ENCODE results near the gene R3HDM2.

Gene R3HDM2

GRCh38 chr12:57262126-57262822 lies 168.6 kb downstream of the R3HDM2 start:
- peaks cover 3% of the 10 kb centered on the region for H3K4me1 ChIP-seq (ENCODE audit: control insufficient read depth, insufficient read depth, low read length)
- peaks cover 7% of the 10 kb centered on the region for H3K36me3 ChIP-seq (ENCODE audit: control insufficient read depth, insufficient read depth, low read length)
- no peak overlapping the region for H3K9ac ChIP-seq (ENCODE audit: low read depth, low read length)
- no peak overlapping the region for H3K4me3 ChIP-seq (ENCODE audit: low read depth, low read length)
- no peaks in the 10 kb centered on the region for H3K9me3 ChIP-seq (ENCODE audit: control insufficient read depth, insufficient read depth, low read length)
- H3K27me3 ChIP-seq (ENCODE audit: control insufficient read depth, insufficient read depth, low read length): no peaks in the 10 kb centered on the region

GRCh38 chr12:57261428-57261865 lies 169.4 kb downstream of the R3HDM2 start:
- Histone ChIP-seq H3K36me3 (ENCODE audit: control insufficient read depth, insufficient read depth, low read length) (peaks cover 7% of the 10 kb centered on the region), H3K27me3 (ENCODE audit: control insufficient read depth, insufficient read depth, low read length) (no peaks in the 10 kb centered on the region), H3K4me3 (ENCODE audit: low read depth, low read length) (no peak overlapping the region), H3K4me1 (ENCODE audit: control insufficient read depth, insufficient read depth, low read length) (peaks cover 3% of the 10 kb centered on the region), H3K9me3 (ENCODE audit: control insufficient read depth, insufficient read depth, low read length) (no peaks in the 10 kb centered on the region), H3K9ac (ENCODE audit: low read depth, low read length) (no peak overlapping the region)

- no peak overlapping the region for H3K9ac ChIP-seq (ENCODE audit: low read depth, low read length)
- H3K36me3 ChIP-seq (ENCODE audit: control insufficient read depth, insufficient read depth, low read length): peaks cover 18% of the 10 kb centered on the region
- no peaks in the 10 kb centered on the region for H3K27me3 ChIP-seq (ENCODE audit: control insufficient read depth, insufficient read depth, low read length)
- peaks cover 3% of the 10 kb centered on the region for H3K4me1 ChIP-seq (ENCODE audit: control insufficient read depth, insufficient read depth, low read length)
- no peak overlapping the region for H3K4me3 ChIP-seq (ENCODE audit: low read depth, low read length)
- no peaks in the 10 kb centered on the region for H3K9me3 ChIP-seq (ENCODE audit: control insufficient read depth, insufficient read depth, low read length)
Measured at GRCh38 chr12:57260366-57260765, 170.5 kb downstream of the R3HDM2 start.

GRCh38 chr12:57258977-57259970 lies 171.6 kb downstream of the R3HDM2 start:
- no peak overlapping the region for H3K4me3 ChIP-seq (ENCODE audit: low read depth, low read length)
- no peaks in the 10 kb centered on the region for H3K9me3 ChIP-seq (ENCODE audit: control insufficient read depth, insufficient read depth, low read length)
- peaks cover 18% of the 10 kb centered on the region for H3K36me3 ChIP-seq (ENCODE audit: control insufficient read depth, insufficient read depth, low read length)
- no peak overlapping the region for H3K9ac ChIP-seq (ENCODE audit: low read depth, low read length)
- peaks cover 3% of the 10 kb centered on the region for H3K4me1 ChIP-seq (ENCODE audit: control insufficient read depth, insufficient read depth, low read length)
- H3K27me3 ChIP-seq (ENCODE audit: control insufficient read depth, insufficient read depth, low read length): no peaks in the 10 kb centered on the region

- Histone ChIP-seq H3K9ac (ENCODE audit: low read depth, low read length) (no peak overlapping the region), H3K36me3 (ENCODE audit: control insufficient read depth, insufficient read depth, low read length) (peaks cover 18% of the 10 kb centered on the region), H3K27me3 (ENCODE audit: control insufficient read depth, insufficient read depth, low read length) (no peaks in the 10 kb centered on the region), H3K4me3 (ENCODE audit: low read depth, low read length) (no peak overlapping the region), H3K4me1 (ENCODE audit: control insufficient read depth, insufficient read depth, low read length) (peaks cover 2% of the 10 kb centered on the region), H3K9me3 (ENCODE audit: control insufficient read depth, insufficient read depth, low read length) (no peaks in the 10 kb centered on the region)
Measured at GRCh38 chr12:57255916-57256315, 174.9 kb downstream of the R3HDM2 start.

- H3K36me3 ChIP-seq (ENCODE audit: control insufficient read depth, insufficient read depth, low read length): peaks cover 18% of the 10 kb centered on the region
- H3K9me3 ChIP-seq (ENCODE audit: control insufficient read depth, insufficient read depth, low read length): no peaks in the 10 kb centered on the region
- H3K9ac ChIP-seq (ENCODE audit: low read depth, low read length): no peak overlapping the region
- H3K4me1 ChIP-seq (ENCODE audit: control insufficient read depth, insufficient read depth, low read length): peaks cover 9% of the 10 kb centered on the region
- H3K4me3 ChIP-seq (ENCODE audit: low read depth, low read length): no peak overlapping the region
- no peaks in the 10 kb centered on the region for H3K27me3 ChIP-seq (ENCODE audit: control insufficient read depth, insufficient read depth, low read length)
Measured at GRCh38 chr12:57254506-57255280, 176.2 kb downstream of the R3HDM2 start.

GRCh38 chr12:57250956-57251355 lies 179.9 kb downstream of the R3HDM2 start, which contains the start of gene STAC3:
STAC3 (minus strand) TSS chr12:57251187; CDS start chr12:57249636, 1,551 bp downstream.
- Histone ChIP-seq H3K9me3 (ENCODE audit: control insufficient read depth, insufficient read depth, low read length) (no peaks in the 10 kb centered on the region), H3K4me1 (ENCODE audit: control insufficient read depth, insufficient read depth, low read length) (peaks cover 28% of the 10 kb centered on the region), H3K36me3 (ENCODE audit: control insufficient read depth, insufficient read depth, low read length) (peaks cover 7% of the 10 kb centered on the region), H3K4me3 (ENCODE audit: low read depth, low read length) (no peak within 1 kb of the TSS), H3K9ac (ENCODE audit: low read depth, low read length) (no peak within 1 kb of the TSS), H3K27me3 (ENCODE audit: control insufficient read depth, insufficient read depth, low read length) (no peaks in the 10 kb centered on the region)

- Histone ChIP-seq H3K36me3 (ENCODE audit: control insufficient read depth, insufficient read depth, low read length) (peaks cover 2% of the 10 kb centered on the region), H3K27me3 (ENCODE audit: control insufficient read depth, insufficient read depth, low read length) (no peaks in the 10 kb centered on the region), H3K4me3 (ENCODE audit: low read depth, low read length) (no peak overlapping the region), H3K9me3 (ENCODE audit: control insufficient read depth, insufficient read depth, low read length) (no peaks in the 10 kb centered on the region), H3K4me1 (ENCODE audit: control insufficient read depth, insufficient read depth, low read length) (peaks cover 28% of the 10 kb centered on the region), H3K9ac (ENCODE audit: low read depth, low read length) (no peak overlapping the region)
Measured at GRCh38 chr12:57250541-57250940, 180.3 kb downstream of the R3HDM2 start.

GRCh38 chr12:57248934-57249742 lies 181.7 kb downstream of the R3HDM2 start:
- Histone ChIP-seq H3K36me3 (ENCODE audit: control insufficient read depth, insufficient read depth, low read length) (no peaks in the 10 kb centered on the region), H3K4me1 (ENCODE audit: control insufficient read depth, insufficient read depth, low read length) (peaks cover 28% of the 10 kb centered on the region), H3K4me3 (ENCODE audit: low read depth, low read length) (no peak overlapping the region), H3K27me3 (ENCODE audit: control insufficient read depth, insufficient read depth, low read length) (peaks cover 8% of the 10 kb centered on the region), H3K9ac (ENCODE audit: low read depth, low read length) (no peak overlapping the region), H3K9me3 (ENCODE audit: control insufficient read depth, insufficient read depth, low read length) (no peaks in the 10 kb centered on the region)

GRCh38 chr12:57247041-57247440 lies 183.8 kb downstream of the R3HDM2 start:
- Histone ChIP-seq H3K9me3 (ENCODE audit: control insufficient read depth, insufficient read depth, low read length) (no peaks in the 10 kb centered on the region), H3K4me1 (ENCODE audit: control insufficient read depth, insufficient read depth, low read length) (peaks cover 32% of the 10 kb centered on the region), H3K36me3 (ENCODE audit: control insufficient read depth, insufficient read depth, low read length) (no peaks in the 10 kb centered on the region), H3K27me3 (ENCODE audit: control insufficient read depth, insufficient read depth, low read length) (peaks cover 16% of the 10 kb centered on the region), H3K4me3 (ENCODE audit: low read depth, low read length) (no peak overlapping the region), H3K9ac (ENCODE audit: low read depth, low read length) (no peak overlapping the region)

GRCh38 chr12:57244312-57244696 lies 186.5 kb downstream of the R3HDM2 start:
- no peaks in the 10 kb centered on the region for H3K9me3 ChIP-seq (ENCODE audit: control insufficient read depth, insufficient read depth, low read length)
- H3K4me3 ChIP-seq (ENCODE audit: low read depth, low read length): no peak overlapping the region
- H3K36me3 ChIP-seq (ENCODE audit: control insufficient read depth, insufficient read depth, low read length): no peaks in the 10 kb centered on the region
- peaks cover 28% of the 10 kb centered on the region for H3K4me1 ChIP-seq (ENCODE audit: control insufficient read depth, insufficient read depth, low read length)
- no peak overlapping the region for H3K9ac ChIP-seq (ENCODE audit: low read depth, low read length)
- peaks cover 44% of the 10 kb centered on the region for H3K27me3 ChIP-seq (ENCODE audit: control insufficient read depth, insufficient read depth, low read length)
